Spleen (tissue), 7 donors: ENCODE measurements around the gene NTN4.

Source experiments
- CTCF ChIP-seq, 11 experiments: fragments of 200-600 bp in 7 of 11; fragments of 450-650 bp in 4 of 11; sonication (generic) in 4 of 11; IDR thresholded peaks in 8 of 11; conservative IDR thresholded peaks in 3 of 11; 1 replicate in 7 of 11; 2 replicates in 4 of 11; pipeline versions ENCODE4 v1.4.0 to v1.8.0; 2016 to 2021; ENCODE audit warnings: antibody characterized with exemption in 11 of 11, inconsistent platforms in 4 of 11, mild to moderate bottlenecking in 1 of 11
- POLR2A ChIP-seq, 3 donors: fragments of 450-650 bp; IDR thresholded peaks; one replicate each; pipeline ENCODE4 v1.5.1; 2017; ENCODE audit warnings: antibody characterized with exemption in 3 of 3, mild to moderate bottlenecking in 1 of 3
- donor health status: DM: no; HTN: no; CAD: no; lungs with moderate emphysema.
- donor health status: DM: no; HTN: no; CAD: no.
- donor health status: DM: no; HTN: no; CAD: no.

GRCh38 chr12:95709152-95709551 lies 81.4 kb downstream of the NTN4 start:
- no peak for TF ChIP-seq CTCF (IDR thresholded peaks at IDR 0.05 in 8 of 11, conservative IDR thresholded peaks at IDR 0.05 in 3 of 11)
- TF ChIP-seq POLR2A (IDR thresholded peaks at IDR 0.05), result no peak
